ENCODE measurements around the gene C22orf31.

Gene C22orf31

DNA sequence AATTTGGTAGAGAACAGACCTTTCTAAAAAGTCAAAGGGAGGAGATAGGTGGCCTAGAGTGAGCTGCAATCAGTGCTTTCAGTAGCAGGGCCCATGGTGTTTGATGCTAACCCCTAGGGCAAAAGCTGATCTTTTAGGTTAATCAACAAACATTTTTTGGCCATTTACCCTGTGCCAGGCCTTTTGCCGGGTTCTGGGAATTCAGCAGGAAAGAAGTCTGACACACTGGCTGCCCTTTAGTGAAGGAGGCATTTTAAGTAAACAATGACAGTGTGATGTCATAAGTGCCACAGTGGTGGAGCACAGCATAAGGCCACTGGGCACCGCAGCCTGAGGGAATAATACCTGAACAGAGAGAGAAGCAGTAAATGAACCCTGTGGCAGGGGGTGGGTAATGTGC lies 29.0 kb downstream of the C22orf31 start:
- DNase-seq (ENCODE audit: low read depth) = no peak
- H3K4me3 ChIP-seq (ENCODE audit: low read depth, low read length) = no peak overlapping the region
- TF ChIP-seq, protein P1, sequence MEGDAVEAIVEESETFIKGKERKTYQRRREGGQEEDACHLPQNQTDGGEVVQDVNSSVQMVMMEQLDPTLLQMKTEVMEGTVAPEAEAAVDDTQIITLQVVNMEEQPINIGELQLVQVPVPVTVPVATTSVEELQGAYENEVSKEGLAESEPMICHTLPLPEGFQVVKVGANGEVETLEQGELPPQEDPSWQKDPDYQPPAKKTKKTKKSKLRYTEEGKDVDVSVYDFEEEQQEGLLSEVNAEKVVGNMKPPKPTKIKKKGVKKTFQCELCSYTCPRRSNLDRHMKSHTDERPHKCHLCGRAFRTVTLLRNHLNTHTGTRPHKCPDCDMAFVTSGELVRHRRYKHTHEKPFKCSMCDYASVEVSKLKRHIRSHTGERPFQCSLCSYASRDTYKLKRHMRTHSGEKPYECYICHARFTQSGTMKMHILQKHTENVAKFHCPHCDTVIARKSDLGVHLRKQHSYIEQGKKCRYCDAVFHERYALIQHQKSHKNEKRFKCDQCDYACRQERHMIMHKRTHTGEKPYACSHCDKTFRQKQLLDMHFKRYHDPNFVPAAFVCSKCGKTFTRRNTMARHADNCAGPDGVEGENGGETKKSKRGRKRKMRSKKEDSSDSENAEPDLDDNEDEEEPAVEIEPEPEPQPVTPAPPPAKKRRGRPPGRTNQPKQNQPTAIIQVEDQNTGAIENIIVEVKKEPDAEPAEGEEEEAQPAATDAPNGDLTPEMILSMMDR (IDR thresholded peaks at IDR 0.05; ENCODE audit: low read depth, low read length, missing control alignments) = no peak

DNA sequence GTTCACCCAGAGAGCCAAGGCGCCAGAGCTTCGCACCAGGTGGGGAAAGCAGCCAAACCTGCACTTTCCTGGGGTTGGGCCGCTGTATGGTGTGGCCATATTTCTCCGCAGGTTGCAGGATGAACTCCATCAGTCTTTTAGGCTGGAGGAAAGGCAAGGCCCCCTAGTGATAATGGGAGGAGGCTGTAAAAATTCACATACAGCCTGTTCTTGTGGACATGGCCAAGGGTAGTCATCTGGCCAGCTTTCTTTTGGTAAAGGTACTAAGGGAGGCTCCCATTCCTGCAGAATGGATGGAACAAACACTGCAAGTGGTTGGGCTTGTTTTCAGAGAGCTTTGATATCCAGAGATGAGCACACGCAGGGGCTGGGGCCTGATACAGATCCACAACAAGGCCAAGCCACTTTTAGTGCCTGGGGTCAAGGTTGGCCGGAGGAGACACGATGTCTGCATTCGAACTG lies 29.6 kb downstream of the C22orf31 start:
- no peak overlapping the region for H3K4me3 ChIP-seq (ENCODE audit: low read depth, low read length)
- TF ChIP-seq, protein P1 (IDR thresholded peaks at IDR 0.05; ENCODE audit: low read depth, low read length, missing control alignments) = no peak
- no peak for DNase-seq (ENCODE audit: low read depth)

DNA sequence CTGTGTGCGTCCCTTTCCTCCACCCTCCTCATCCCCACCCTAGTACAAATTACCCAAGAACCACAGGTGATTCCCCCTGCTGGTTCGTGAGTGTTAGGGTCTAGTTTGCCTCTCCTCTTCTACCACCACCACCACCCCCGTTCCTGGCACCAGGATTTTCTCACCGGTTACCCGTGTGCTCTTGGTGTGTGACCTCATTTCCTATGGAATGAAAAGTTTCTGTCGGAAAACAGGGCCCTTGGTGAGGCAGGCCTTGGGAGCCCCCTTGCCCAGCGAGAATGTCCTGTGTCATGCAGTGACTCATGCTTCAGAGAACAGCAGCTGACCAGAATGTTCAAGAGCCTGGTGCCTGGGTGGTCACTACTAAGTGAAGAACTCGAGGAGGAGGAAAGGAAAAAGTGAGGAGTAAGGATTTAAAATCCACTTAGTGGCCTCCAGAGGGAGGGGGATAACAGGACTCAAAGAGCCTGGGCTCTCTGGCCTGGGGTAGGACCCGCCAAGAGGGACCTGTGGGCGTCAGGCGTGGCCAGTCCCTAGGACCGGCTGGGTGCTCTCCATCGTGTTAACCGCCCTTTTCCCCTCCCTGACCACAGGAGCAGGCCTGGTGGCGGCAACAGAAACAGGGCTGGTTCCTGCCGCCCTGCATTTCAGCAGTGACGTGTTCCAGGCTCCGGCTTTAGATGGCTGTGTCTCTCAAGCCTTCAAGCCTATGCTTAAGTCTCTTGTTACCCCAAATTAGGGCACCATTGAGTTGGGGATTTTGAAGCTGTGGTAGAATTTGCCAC lies 30.2 kb downstream of the C22orf31 start:
- no peak for DNase-seq (ENCODE audit: low read depth)
- TF ChIP-seq, protein P1 (IDR thresholded peaks at IDR 0.05; ENCODE audit: low read depth, low read length, missing control alignments) = no peak
- H3K4me3 ChIP-seq (ENCODE audit: low read depth, low read length) = no peak overlapping the region

DNA sequence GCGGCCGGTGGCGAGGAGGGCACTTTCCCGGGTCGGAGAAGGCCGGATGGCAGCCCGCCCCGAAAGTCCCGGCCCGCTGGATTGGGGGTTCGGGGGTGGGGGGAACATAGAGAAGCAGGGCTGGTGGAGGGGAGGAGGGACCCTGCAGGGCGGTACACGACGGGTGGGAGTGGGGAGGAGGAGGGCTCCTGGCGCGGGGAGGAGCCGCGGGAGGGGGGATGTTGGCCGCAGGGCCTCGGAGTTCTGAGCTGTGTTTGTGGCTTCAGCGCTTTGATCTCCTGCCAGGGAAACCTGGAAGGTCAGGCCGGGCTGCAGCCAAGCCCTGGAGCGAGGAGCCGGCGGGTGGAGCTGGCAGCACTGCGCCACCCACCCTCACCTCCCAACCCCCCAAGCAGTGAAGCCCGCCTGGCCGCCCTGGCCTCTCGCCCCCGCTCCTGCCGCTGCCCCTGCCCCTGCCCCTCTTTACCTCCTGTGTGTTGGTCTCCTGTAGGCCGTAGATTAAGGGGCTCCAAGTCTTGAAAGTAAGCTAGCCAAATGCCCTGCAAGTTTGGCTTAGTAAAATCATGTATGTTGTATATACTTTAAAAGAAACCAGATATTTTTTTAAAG lies 30.9 kb downstream of the C22orf31 start:
- DNase-seq (ENCODE audit: low read depth) = no peak
- TF ChIP-seq, protein P1 (IDR thresholded peaks at IDR 0.05; ENCODE audit: low read depth, low read length, missing control alignments) = no peak
- H3K4me3 ChIP-seq (ENCODE audit: low read depth, low read length) = no peak overlapping the region

DNA sequence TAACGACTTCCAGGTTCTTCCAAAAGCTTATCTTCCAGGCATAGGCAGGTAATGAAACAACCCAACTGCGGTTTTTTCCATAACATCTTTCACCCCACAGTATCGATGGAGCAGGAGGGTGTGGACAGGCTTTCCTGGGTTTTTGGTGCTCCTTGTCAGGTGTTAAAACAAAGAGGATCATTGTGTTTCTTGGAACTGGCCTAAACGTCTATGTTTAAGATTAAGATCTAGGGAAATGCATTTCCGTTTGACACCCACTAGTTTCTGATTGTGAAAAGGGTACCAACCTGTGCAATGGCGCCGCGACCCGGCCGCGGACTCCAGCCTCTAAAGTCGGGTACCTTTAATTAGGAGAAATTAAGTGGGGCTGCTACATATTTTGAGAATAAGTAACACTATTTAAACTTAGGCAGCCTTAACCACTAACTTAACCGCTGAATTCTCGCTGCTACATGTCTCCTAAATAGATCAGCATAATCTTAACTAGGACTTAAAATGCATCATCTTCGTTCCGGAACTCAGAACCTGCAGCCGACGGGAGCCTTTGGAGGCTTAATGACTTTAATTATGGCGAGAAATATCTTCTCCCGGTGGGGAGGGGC lies 31.5 kb downstream of the C22orf31 start:
- TF ChIP-seq, protein P1 (IDR thresholded peaks at IDR 0.05; ENCODE audit: low read depth, low read length, missing control alignments) = no peak
- no peak for DNase-seq (ENCODE audit: low read depth)
- H3K4me3 ChIP-seq (ENCODE audit: low read depth, low read length) = no peak overlapping the region

DNA sequence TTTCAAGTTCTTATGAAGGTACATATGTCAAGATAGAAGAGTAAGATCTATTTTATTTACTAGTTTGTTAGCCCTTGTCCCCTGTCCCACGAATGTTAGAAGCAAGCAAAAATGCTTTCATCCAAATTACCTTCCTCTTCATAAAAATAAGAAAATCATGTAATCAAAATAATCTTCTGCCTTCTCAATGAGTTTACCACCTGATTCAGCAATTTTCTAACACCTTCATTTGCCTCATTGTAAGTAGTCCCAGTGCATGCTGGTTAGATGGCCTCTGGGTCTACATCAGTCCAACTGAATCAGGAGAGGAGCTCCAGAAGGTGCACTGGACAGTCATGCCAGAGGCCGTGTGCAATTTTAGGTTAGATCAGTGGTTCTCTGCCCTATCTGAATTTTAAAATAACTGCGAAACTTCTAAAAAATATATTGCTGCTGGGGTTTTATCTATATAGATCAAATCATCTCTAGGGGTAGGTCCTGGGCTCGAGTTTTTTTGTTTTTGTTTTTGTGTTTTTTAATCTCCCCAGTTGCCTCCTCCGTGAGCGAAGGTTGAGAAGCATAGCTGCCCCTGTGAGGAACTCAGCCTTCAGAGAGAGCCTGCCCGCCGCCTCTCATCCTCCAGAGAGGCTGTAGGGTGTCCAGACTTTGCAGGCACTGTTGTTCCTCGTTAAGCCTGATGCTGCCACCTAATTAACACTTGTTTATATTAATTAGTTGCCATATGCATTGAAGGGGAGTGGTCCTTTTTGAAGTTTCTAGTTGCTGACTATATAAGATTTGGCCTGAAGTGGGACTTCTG lies 32.2 kb downstream of the C22orf31 start:
- TF ChIP-seq, protein P1 (IDR thresholded peaks at IDR 0.05; ENCODE audit: low read depth, low read length, missing control alignments) = no peak
- H3K4me3 ChIP-seq (ENCODE audit: low read depth, low read length) = no peak overlapping the region
- DNase-seq (ENCODE audit: low read depth) = no peak

All from GM12864 (cell line).